Measurements from ENCODE around the gene SULT1C2.

The SULT1C2 gene

DNA sequence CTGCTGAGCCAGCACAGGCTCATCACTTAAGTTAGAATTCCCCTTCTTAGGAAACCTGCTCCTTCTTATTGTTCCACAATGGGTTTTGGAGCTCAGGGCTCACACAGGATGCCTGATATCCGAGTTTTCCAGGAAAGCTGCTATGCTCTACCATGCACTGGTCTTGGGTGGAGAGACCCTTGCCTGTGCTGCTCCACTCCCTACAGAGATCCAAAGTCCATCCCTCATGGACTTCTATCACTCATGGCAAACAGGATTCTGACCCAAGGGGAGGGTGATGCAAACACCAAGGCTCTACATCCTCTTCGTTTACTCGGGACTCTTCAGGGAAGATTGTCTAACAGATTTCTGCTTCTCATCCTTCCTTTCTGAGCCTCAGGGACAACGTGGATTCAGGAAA lies 5.2 kb downstream of the SULT1C2 start:
- no peak for DNase-seq (ENCODE audit: low read depth)

DNA sequence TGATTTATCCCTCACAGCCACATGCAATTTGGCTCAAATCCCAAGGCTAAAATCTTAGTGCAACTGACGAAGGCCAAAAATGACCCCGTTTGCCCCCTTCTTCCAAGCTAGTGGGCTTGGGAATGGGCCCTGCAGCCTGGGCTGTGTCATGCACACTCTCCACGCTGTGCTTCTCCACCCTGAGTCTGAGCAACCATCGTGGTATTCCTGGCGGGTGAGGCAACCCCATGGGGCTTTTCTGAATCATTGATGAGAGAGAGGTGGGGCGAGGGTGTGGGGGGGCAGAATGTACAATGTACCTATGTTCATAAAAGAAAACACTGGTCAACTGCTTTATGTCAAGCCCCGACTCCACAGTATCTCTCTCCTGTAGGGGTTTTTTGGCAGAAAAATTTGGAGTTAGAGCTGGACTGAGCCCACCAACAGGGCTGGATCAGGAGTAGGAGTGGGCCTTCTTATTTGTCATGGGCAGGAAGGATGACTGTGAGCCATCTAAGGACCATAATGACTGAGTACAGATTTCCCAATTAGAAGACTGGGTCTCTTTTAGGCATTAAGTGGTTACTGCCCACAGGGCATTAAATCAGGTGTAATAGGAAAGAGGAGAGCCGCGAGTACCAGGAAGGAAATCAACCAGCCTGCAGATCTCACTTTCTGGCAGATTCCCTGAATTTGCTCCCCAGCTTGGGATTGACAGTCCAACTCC lies 8.9 kb downstream of the SULT1C2 start:
- DNase-seq (ENCODE audit: low read depth) = no peak

GRCh38 chr2:108301558-108301957 lies 12.9 kb downstream of the SULT1C2 start:
- DNase-seq (ENCODE audit: low read depth) = no peak

GRCh38 chr2:108304975-108305374 lies 16.3 kb downstream of the SULT1C2 start:
- DNase-seq (ENCODE audit: low read depth) = no peak

GRCh38 chr2:108305901-108306300 lies 17.2 kb downstream of the SULT1C2 start:
- DNase-seq (ENCODE audit: low read depth) = no peak

DNA sequence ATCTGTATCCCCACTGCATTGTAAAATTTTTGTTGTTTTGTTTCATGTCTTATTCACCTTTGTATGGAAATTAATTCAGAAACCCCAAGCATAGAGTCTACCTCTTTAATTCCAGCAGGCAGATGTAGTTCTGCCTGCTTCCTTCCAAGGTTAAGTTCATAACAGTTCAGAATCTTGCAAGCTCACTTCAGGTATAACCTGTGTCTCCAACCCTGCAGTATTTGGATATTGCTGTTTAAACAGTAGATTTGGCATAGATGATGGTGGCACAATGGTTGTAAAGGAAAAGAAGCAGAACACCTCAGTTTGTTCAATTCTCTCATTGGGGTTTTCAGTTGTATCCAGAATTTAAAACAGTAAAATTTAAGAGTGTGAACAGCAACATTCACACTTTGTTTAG lies 21.2 kb downstream of the SULT1C2 start:
- DNase-seq (ENCODE audit: low read depth) = no peak

DNA sequence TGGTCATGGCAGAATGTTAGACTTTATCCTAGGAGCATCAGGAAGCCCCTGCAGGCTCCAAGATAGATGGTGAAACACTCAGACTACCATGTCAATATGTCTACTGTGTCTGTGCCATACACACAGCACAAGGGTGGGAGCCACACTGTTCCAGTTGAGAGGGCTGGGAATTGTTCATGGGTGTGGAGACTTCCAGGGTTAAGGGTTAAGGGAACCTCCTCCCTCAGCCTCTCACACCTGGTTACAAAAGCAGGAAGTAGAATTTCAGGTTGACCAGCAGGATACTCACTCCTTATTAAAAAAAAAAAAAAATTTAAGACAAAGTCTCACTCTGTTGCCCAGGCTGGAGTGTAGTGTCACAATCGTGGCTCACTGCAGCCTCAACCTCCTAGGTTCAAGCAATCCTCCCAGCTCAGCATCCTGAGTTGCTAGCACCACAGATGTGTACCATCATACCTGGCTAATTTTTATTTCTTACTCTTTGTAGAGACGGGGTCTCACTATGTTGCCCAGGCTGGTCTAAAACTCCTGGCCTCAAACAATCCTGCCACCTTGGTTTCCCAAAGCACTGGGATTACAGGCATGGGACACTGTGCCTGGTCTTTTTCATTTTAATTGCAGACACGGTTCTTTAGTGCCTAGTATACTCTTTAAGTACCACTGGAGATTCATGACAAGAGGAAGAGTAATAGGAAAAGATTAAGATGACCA lies 26.0 kb downstream of the SULT1C2 start:
- DNase-seq (ENCODE audit: low read depth) = no peak

DNA sequence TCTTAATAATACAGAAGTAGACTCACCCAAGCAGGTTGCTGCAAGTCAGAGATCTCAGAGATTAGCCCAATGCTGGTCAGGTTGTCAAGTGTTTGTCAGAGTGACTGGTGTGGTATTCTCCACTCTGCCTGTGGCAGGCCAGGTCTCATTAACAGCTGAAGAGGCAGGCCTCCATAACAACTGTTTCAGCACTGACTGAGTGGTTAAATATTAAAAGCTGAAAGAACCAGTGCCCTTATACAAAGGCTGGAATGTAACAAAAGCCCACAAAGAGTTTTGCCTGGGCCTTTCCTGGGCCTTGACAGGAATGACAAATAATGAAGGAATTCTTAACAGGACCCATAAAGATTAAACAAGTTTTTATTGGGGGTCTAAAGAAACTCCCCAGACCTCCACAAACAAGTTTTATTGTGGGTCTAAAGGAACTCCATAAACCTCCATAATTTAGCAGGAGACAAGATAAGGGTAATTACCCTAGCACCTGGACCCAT lies 26.8 kb downstream of the SULT1C2 start:
- no peak for DNase-seq (ENCODE audit: low read depth)

GRCh38 chr2:108316033-108316432 lies 27.3 kb downstream of the SULT1C2 start:
- DNase-seq (ENCODE audit: low read depth) = no peak

DNA sequence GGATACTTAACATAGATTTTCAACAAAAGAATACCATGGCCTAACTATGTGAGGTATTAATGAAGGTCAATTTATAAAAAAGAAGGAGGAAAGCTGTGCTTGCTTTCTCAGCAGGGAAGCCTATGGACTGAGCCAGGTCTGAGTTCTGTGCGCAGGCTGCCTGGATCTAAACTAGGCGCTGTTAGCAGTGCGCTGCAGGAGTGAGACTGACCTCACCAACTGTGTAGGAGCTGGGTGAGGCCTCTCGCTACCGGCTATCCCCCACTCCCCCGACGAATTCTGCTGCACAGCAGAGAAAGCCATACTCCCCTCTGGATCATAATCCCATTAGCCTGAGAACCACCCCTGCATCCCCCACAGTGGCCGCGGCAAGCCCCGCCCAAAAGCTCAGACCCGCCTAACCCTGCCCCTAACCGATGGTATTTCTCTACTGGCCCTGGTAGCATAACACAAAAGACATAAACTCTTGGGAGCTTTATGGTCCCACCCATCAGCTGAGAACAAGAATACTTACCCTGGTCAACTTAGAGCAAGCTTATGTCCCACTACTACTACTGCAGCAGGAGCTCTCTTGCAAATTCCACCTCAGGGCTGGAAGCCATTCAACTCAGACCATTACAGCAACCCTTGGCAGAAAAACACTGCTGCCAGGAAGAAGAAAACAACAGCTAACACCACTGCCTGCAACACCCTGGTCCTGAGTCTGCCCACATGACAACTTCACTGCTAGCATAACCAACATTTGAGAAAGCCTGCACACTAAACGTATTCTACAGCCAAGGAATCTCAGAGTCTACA lies 28.0 kb downstream of the SULT1C2 start:
- DNase-seq (ENCODE audit: low read depth) = no peak

- no peak for DNase-seq (ENCODE audit: low read depth)
Measured at GRCh38 chr2:108320326-108320922, 31.7 kb downstream of the SULT1C2 start.

- DNase-seq (ENCODE audit: low read depth) = no peak
Measured at GRCh38 chr2:108323619-108324018, 34.9 kb downstream of the SULT1C2 start.

DNA sequence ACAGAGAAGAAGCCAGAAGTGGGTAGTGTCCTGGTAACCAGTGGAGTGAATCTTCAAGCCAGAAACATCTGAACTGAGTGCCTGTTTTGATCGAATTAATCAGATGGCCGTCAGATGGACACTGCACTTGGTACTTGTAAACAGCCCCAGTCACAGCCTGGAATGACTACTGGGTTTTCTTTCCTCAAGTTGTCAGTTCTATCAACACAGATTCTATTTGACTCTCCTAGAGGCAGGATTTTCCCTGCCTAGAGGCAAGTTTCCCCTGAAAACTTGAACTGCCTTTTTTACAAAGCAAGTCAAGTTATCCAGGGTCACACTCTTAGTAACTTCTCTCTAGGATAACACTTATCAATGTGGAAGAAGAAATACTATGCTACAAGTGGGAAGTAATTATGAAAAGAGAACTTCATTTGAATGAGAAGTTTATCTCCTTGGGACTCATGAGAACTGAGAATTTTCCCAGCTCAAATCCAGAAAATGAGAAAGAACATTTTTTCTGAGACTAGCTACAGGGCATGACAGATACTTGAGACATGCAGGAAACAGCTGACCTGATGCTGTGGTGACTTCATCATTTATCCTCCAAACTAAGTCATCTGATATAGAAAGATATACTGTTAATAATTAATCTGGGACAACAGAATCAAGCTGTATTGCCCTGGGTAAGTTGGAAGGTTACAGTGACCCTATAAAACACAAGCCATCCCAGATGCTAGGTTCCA lies 36.0 kb downstream of the SULT1C2 start:
- DNase-seq (ENCODE audit: low read depth) = no peak

GRCh38 chr2:108325756-108326155 lies 37.1 kb downstream of the SULT1C2 start:
- no peak for DNase-seq (ENCODE audit: low read depth)

GRCh38 chr2:108329771-108330170 lies 41.1 kb downstream of the SULT1C2 start:
- DNase-seq (ENCODE audit: low read depth) = no peak

- DNase-seq (ENCODE audit: low read depth) = peak; percentile 60
Measured at GRCh38 chr2:108330979-108331378, 42.3 kb downstream of the SULT1C2 start.

DNA sequence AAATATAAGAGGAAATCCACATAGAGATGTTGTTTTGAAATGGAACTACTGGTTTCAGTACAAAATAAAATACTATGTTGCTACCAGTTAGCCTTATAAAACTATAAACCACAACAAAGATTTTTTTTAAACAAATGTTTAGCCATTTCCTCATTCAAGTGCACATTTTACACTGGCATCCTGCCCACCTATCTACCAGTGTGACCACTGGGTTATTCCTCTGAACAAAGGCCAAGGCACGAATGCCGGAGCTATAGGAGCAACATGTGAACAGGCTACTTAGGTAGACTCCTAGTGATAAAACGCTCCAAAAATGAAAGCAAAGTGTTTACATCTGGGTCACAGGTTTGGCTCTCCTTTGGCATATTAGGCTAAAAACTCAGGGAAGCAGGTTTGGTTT lies 57.3 kb downstream of the SULT1C2 start:
- DNase-seq (ENCODE audit: low read depth) = no peak

GRCh38 chr2:108346827-108347226 lies 58.1 kb downstream of the SULT1C2 start:
- DNase-seq (ENCODE audit: low read depth) = no peak

- DNase-seq (ENCODE audit: low read depth) = no peak
Measured at GRCh38 chr2:108347786-108348185, 59.1 kb downstream of the SULT1C2 start.

GRCh38 chr2:108348816-108349570 lies 60.3 kb downstream of the SULT1C2 start:
- DNase-seq (ENCODE audit: low read depth) = no peak

DNA sequence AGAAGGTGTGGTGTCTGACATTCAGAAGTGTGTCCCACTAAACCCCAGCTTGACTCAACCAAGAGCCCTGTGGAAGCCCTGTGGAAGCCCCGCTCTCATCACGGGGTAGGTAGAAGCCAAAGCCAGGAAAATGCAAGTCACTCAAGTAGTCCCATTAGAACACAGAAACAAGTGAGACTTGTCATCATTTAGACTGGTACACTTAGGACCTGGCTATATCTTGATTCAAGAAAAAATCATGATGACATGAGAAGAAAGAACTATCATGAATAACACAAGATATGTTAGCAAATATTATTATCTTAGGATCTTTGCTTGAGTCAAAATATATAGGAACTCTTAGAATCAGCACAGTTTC lies 60.9 kb downstream of the SULT1C2 start:
- no peak for DNase-seq (ENCODE audit: low read depth)

Data from fibroblast of the conjunctiva (primary cell).